Measurements from ENCODE around the gene TEAD4.

GRCh38 chr12:3065300-3065699 lies 106.1 kb downstream of the TEAD4 start:
- TF ChIP-seq POLR2A (IDR thresholded peaks at IDR 0.05; ENCODE audit: borderline replicate concordance, extremely low read depth, insufficient read depth, insufficient read length) (no peak), EGR1 (IDR thresholded peaks at IDR 0.05; ENCODE audit: low read depth) (no peak), ZBTB33 (IDR thresholded peaks at IDR 0.05; ENCODE audit: extremely low read depth, insufficient replicate concordance, low read length) (no peak), CTCF (IDR thresholded peaks at IDR 0.05 in 2 of 3, conservative IDR thresholded peaks at IDR 0.05 in 1 of 3; ENCODE audit: borderline replicate concordance in 1 of 3, insufficient read depth in 1 of 3, low read depth in 2 of 3, low read length in 2 of 3) (no peak), ELF1 (IDR thresholded peaks at IDR 0.05; ENCODE audit: borderline replicate concordance, low read depth) (no peak), EZH2 (IDR thresholded peaks at IDR 0.05) (no peak), TCF7L2 (IDR thresholded peaks at IDR 0.05; ENCODE audit: borderline replicate concordance, extremely low read depth, insufficient read depth, insufficient read length) (no peak), POLR2AphosphoS5 (IDR thresholded peaks at IDR 0.05; ENCODE audit: low read depth, low read length) (no peak), YY1 (IDR thresholded peaks at IDR 0.05; ENCODE audit: extremely low read depth, insufficient replicate concordance, low read depth, low read length) (no peak)
